Measurements from ENCODE around the gene RREB1.
"Not testable (repeated sequence)": the region's sequence is repeated elsewhere in the genome, so short reads cannot be mapped to it uniquely, and the experiment has no call there.

The RREB1 gene

DNA sequence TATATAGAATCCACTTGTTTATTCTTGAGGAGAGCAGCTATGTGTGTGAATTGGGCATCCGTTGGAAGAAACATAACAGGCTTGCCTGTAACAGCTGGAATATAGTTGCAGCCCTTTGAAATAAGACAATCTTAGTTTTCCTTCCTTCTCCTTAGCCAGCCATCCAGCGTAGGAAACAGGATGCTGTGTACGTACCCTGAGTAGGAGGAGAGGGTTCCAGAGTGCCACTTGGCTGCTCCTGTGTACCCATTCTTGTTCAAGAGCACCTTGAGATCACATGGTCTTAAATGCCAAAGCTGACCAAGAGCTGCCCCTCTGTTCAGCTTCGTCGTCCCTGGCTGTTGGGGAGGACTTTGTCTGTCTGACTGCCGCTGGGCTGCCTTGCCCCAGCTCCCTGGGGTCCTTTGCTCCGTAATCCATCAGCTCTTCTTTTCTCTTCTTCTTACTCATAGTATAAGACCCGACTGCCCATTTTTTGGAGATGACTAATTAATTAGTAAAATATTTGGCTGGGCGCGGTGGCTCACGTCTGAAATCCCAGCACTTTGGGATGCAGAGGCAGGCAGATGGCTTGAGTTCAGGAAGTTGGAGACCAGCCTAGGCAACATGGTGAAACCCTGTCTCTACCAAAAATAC, 49.0 kb downstream of the RREB1 start:
- TF ChIP-seq, protein P1, sequence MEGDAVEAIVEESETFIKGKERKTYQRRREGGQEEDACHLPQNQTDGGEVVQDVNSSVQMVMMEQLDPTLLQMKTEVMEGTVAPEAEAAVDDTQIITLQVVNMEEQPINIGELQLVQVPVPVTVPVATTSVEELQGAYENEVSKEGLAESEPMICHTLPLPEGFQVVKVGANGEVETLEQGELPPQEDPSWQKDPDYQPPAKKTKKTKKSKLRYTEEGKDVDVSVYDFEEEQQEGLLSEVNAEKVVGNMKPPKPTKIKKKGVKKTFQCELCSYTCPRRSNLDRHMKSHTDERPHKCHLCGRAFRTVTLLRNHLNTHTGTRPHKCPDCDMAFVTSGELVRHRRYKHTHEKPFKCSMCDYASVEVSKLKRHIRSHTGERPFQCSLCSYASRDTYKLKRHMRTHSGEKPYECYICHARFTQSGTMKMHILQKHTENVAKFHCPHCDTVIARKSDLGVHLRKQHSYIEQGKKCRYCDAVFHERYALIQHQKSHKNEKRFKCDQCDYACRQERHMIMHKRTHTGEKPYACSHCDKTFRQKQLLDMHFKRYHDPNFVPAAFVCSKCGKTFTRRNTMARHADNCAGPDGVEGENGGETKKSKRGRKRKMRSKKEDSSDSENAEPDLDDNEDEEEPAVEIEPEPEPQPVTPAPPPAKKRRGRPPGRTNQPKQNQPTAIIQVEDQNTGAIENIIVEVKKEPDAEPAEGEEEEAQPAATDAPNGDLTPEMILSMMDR (IDR thresholded peaks at IDR 0.05; ENCODE audit: low read depth, low read length) = no peak
- Histone ChIP-seq H3K4me1 (no peaks in the 10 kb centered on the region), H3K4me3 (ENCODE audit: low read depth, low read length) (no peak overlapping the region), H3K36me3 (no peaks in the 10 kb centered on the region), H3K27me3 (no peaks in the 10 kb centered on the region), H3K9me3 (no peaks in the 10 kb centered on the region)
- no peak for DNase-seq

DNA sequence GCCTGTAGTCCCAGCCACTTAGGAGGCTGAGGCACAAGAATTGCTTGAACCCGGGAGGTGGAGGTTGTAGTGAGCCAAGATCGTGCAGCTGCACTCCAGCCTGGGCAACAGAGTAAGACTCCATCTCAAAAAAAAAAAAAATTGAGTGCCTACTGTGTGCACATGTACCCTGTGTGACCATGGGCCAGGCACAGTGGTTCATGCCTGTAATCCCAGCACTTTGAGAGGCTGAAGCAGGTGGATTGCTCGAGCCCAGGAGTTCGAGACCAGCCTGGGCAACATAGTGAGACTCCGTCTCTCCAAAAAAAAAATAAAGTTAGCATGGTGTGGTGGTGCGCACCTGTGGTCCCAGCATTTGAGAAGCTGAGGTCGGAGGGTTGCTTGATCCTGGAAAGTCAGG, 49.5 kb downstream of the RREB1 start:
- not testable (repeated sequence) for H3K27me3 ChIP-seq; H3K4me1 ChIP-seq; H3K36me3 ChIP-seq; DNase-seq; H3K9me3 ChIP-seq; H3K4me3 ChIP-seq (ENCODE audit: low read depth, low read length)

DNA sequence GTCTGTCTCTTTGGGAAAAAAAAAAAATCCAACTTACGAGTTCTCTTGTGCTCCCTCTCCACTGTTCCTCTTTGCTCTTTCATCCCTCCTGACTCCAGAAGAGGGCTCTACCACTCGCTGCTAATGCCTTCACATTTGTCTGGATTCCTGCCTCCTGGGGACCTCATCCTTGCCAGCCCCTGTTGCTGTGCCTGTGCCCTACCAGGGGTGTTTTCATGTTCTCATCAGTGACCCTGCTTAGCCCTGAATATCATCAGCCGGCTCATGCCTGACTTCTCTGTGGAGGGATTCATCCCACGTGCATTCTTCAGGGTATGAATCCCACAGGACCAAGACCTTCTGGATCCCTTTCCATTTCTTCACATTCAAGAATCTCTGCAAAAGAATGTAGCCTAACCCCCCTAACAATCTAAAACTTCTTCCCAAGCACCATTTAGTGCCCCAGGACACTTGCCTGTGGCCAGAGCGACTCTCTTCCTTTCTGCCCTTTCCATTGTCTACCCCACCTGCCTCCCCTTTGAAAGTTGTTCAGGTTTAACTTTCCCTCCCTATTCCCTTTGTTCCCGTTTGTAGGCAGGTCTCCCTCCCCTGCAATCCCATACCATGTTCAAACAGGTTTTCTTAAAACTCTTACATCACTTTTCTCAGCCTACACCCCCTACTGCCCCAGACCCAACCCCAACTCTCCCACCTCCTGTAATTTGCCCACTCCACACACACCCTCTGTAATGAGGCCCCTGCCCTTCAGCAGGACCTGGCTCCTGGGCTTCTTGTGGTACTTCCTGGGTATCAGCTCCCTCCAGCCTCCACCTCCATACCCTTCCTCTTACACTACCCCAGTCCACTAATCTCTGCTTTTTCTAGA, 50.2 kb downstream of the RREB1 start:
- TF ChIP-seq, protein P1 (IDR thresholded peaks at IDR 0.05; ENCODE audit: low read depth, low read length) = no peak
- DNase-seq = no peak
- H3K9me3 ChIP-seq = no peaks in the 10 kb centered on the region
- H3K4me3 ChIP-seq (ENCODE audit: low read depth, low read length) = no peak overlapping the region
- no peaks in the 10 kb centered on the region for H3K4me1 ChIP-seq
- no peaks in the 10 kb centered on the region for H3K36me3 ChIP-seq
- H3K27me3 ChIP-seq = no peaks in the 10 kb centered on the region

DNA sequence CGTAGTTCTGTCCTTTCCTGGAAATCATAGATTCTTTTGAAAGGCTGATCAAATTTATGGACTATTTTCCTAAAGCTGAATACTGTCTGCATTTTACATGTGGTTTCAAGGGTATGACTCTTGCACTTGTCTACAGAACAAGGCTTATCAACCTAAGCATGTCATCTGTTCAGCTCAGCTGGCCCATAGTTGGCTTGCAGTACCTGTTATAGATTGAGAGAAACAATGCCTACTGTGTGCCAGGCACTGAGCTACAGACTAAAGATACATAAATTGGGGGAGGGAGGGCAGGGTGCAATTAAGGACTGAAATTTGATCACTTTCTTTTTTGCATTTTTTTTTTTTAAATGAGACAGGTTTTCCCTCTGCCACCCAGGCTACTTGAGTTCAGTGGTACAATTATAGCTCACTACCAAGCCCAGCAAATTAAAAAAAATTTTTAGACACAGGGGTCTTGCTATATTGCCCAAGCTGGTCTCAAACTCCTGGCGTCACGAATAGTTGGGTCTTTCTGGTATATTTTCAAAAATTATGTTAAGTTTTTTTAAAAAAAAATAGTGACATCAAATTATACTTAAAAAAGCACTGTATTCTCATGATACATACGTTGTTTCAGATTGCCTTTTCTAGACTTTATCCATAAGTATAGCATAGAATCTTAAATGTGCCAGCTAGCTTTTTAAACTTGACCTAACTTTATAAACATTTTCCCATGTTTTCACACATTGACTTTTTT, 52.2 kb downstream of the RREB1 start:
- TF ChIP-seq, protein P1 (IDR thresholded peaks at IDR 0.05; ENCODE audit: low read depth, low read length) = no peak
- H3K9me3 ChIP-seq = no peaks in the 10 kb centered on the region
- H3K4me1 ChIP-seq = no peaks in the 10 kb centered on the region
- no peak overlapping the region for H3K4me3 ChIP-seq (ENCODE audit: low read depth, low read length)
- no peaks in the 10 kb centered on the region for H3K27me3 ChIP-seq
- H3K36me3 ChIP-seq = no peaks in the 10 kb centered on the region
- no peak for DNase-seq

DNA sequence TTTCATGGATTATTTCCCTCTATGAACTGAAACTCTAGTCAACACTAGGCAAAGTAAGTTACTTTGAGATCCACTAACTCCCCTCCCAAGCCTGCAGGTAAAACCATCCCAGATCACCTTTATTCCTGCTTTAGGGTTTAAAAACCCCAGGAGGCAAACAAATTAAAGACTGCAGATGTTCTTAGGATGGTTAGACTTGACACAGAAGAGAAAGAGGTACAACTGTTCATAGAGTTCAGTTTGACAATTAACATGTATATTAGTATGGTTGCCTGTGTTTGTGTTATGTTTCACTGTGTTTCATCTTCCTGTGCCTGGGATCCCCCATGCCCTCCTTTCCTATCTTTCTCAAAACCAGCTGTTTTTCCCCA, 53.5 kb downstream of the RREB1 start:
- no peak for DNase-seq
- Histone ChIP-seq H3K36me3 (no peaks in the 10 kb centered on the region), H3K4me3 (ENCODE audit: low read depth, low read length) (no peak overlapping the region), H3K9me3 (no peaks in the 10 kb centered on the region), H3K4me1 (no peaks in the 10 kb centered on the region), H3K27me3 (no peaks in the 10 kb centered on the region)
- TF ChIP-seq, protein P1 (IDR thresholded peaks at IDR 0.05; ENCODE audit: low read depth, low read length) = no peak

DNA sequence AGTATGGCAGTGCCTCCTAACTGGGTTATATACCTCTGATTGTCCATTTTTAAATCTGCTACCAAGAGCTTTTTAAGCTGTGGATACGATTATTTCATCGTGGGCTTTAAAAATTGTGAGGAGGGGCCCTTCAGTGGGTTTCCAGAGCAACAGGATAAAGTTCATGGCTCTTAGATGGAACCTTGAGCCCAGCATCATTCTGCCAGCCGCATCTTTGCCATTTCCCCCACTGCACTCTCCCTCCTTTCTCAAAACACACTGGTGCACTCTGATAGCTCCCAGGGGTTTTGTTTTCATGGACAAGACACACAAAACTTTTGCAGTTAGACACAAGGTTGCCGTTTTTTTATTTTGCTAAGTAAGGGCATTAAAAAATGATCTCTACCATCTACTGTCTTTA, 54.1 kb downstream of the RREB1 start:
- Histone ChIP-seq H3K4me3 (ENCODE audit: low read depth, low read length) (no peak overlapping the region), H3K36me3 (no peaks in the 10 kb centered on the region), H3K4me1 (no peaks in the 10 kb centered on the region), H3K27me3 (no peaks in the 10 kb centered on the region), H3K9me3 (no peaks in the 10 kb centered on the region)
- TF ChIP-seq, protein P1 (IDR thresholded peaks at IDR 0.05; ENCODE audit: low read depth, low read length) = no peak
- no peak for DNase-seq
